ENCODE measurements around the gene FTCD.

FTCD gene

GRCh38 chr21:46119144-46119636 lies 36.2 kb downstream of the FTCD start:
- TF ChIP-seq CEBPB (IDR thresholded peaks at IDR 0.05) (no peak), MAX (IDR thresholded peaks at IDR 0.05) (no peak), ZBTB7A (IDR thresholded peaks at IDR 0.05; ENCODE audit: low read depth) (no peak), TEAD4 (IDR thresholded peaks at IDR 0.05) (no peak), CREB1 (IDR thresholded peaks at IDR 0.05; ENCODE audit: low read depth) (no peak), TCF12 (IDR thresholded peaks at IDR 0.05; ENCODE audit: low read depth) (no peak), RAD21 (IDR thresholded peaks at IDR 0.05; ENCODE audit: low read depth) (no peak), EGR1 (IDR thresholded peaks at IDR 0.05) (no peak), EP300 (IDR thresholded peaks at IDR 0.05; ENCODE audit: borderline replicate concordance) (no peak), NFIC (IDR thresholded peaks at IDR 0.05) (no peak)

DNA sequence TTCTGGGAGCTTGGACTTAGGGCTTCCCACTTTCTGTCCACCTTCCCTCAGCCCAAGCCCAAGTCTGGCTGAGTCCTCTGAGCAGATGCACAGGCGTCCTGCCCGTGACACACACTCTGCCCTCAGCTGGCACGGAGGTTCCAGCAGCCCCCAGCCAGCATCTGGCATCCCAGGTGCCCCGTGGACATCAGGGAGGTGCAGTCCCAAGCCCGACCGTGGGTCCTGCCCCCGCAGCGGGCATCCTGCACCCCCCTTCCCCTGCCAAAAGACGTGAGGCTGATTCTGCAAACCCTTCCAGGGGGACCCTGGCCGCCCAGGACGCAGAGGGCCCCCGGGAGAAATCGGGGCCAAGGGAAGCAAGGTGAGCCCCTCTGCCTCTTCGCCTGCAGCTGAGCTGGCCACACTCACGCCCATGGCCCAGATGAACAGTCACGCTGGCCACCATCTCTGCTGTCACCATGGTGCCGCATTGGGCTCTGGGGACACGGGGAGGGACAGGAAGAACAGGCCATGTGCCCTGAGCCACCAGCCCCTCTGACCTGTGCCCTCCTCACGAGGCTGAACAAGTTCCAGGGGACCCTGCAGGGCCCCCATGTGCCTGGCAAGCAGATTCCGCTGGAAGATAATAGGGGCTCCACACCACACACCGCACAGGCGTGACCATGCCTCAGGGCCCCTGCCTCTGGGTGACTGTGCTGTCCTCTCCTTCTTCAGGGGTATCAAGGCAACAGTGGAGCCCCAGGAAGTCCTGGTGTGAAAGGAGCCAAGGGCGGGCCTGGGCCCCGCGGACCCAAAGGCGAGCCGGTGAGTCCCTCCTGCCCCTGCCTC lies 36.8 kb downstream of the FTCD start:
- TF ChIP-seq MAX (IDR thresholded peaks at IDR 0.05) (no peak), NFIC (IDR thresholded peaks at IDR 0.05) (no peak), EP300 (IDR thresholded peaks at IDR 0.05; ENCODE audit: borderline replicate concordance) (no peak), ZBTB7A (IDR thresholded peaks at IDR 0.05; ENCODE audit: low read depth) (no peak)

DNA sequence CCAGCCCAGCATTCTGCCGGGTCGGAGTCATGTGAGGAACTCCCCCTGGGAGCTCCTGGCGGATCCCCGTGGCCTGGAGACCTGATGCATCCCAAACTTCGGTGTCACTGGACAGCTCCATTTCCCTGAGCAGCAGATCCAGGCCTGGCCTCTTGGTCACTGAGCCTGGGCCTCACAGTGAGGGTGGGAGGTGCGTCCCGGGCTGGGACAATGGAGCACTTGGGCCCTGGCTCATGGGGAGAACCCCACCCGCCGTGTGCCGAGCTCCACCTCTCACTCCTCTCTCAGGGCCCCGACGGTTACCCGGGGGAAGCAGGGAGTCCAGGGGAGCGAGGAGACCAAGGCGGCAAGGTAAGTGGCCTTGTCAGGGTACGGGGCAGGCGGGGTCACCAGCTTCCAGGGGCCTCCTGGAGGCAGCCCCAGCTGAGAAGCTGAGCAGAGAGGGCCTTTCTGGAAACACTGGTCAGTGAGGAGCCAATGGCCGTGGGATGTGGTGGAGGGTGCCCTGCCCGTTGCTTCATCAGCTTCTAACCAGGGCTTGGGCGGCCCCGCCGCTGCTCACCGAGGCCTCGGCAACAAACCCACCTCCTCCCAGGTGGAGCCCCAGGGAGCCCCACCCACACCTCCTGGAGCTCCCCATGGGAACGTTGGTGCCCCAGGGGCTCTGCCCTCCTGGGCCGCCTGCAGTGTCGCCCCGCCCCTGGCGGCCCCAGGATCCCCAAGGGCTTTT lies 37.6 kb downstream of the FTCD start:
- TF ChIP-seq YY1 (IDR thresholded peaks at IDR 0.05; ENCODE audit: low read depth), result no peak
- TF ChIP-seq TCF12 (IDR thresholded peaks at IDR 0.05; ENCODE audit: low read depth), result no peak
- TF ChIP-seq TEAD4 (IDR thresholded peaks at IDR 0.05), result no peak
- no peak for TF ChIP-seq CREB1 (IDR thresholded peaks at IDR 0.05; ENCODE audit: low read depth)
- TF ChIP-seq, protein P1, sequence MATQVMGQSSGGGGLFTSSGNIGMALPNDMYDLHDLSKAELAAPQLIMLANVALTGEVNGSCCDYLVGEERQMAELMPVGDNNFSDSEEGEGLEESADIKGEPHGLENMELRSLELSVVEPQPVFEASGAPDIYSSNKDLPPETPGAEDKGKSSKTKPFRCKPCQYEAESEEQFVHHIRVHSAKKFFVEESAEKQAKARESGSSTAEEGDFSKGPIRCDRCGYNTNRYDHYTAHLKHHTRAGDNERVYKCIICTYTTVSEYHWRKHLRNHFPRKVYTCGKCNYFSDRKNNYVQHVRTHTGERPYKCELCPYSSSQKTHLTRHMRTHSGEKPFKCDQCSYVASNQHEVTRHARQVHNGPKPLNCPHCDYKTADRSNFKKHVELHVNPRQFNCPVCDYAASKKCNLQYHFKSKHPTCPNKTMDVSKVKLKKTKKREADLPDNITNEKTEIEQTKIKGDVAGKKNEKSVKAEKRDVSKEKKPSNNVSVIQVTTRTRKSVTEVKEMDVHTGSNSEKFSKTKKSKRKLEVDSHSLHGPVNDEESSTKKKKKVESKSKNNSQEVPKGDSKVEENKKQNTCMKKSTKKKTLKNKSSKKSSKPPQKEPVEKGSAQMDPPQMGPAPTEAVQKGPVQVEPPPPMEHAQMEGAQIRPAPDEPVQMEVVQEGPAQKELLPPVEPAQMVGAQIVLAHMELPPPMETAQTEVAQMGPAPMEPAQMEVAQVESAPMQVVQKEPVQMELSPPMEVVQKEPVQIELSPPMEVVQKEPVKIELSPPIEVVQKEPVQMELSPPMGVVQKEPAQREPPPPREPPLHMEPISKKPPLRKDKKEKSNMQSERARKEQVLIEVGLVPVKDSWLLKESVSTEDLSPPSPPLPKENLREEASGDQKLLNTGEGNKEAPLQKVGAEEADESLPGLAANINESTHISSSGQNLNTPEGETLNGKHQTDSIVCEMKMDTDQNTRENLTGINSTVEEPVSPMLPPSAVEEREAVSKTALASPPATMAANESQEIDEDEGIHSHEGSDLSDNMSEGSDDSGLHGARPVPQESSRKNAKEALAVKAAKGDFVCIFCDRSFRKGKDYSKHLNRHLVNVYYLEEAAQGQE (IDR thresholded peaks at IDR 0.05; ENCODE audit: low read depth), result no peak
- no peak for TF ChIP-seq EGR1 (IDR thresholded peaks at IDR 0.05)

GRCh38 chr21:46116776-46117585 lies 38.4 kb downstream of the FTCD start:
- TF ChIP-seq YY1 (IDR thresholded peaks at IDR 0.05; ENCODE audit: low read depth), result no peak
- TF ChIP-seq, protein P2, sequence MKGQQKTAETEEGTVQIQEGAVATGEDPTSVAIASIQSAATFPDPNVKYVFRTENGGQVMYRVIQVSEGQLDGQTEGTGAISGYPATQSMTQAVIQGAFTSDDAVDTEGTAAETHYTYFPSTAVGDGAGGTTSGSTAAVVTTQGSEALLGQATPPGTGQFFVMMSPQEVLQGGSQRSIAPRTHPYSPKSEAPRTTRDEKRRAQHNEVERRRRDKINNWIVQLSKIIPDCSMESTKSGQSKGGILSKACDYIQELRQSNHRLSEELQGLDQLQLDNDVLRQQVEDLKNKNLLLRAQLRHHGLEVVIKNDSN (IDR thresholded peaks at IDR 0.05), result no peak
- no peak for TF ChIP-seq CREB1 (IDR thresholded peaks at IDR 0.05; ENCODE audit: low read depth)
- TF ChIP-seq FOXM1 (IDR thresholded peaks at IDR 0.05; ENCODE audit: borderline replicate concordance, low read depth), result no peak
- TF ChIP-seq, protein P1 (IDR thresholded peaks at IDR 0.05; ENCODE audit: low read depth), result no peak
- TF ChIP-seq EGR1 (IDR thresholded peaks at IDR 0.05), result no peak
- no peak for TF ChIP-seq ZBTB7A (IDR thresholded peaks at IDR 0.05; ENCODE audit: low read depth)
- TF ChIP-seq RAD21 (IDR thresholded peaks at IDR 0.05; ENCODE audit: low read depth), result no peak
- no peak for TF ChIP-seq CEBPB (IDR thresholded peaks at IDR 0.05)
- TF ChIP-seq EP300 (IDR thresholded peaks at IDR 0.05; ENCODE audit: borderline replicate concordance), result no peak
- no peak for TF ChIP-seq MAX (IDR thresholded peaks at IDR 0.05)
- TF ChIP-seq TEAD4 (IDR thresholded peaks at IDR 0.05), result no peak
- TF ChIP-seq TCF12 (IDR thresholded peaks at IDR 0.05; ENCODE audit: low read depth), result no peak
- no peak for TF ChIP-seq TAF1 (IDR thresholded peaks at IDR 0.05; ENCODE audit: low read depth)
- TF ChIP-seq NFIC (IDR thresholded peaks at IDR 0.05), result no peak

DNA sequence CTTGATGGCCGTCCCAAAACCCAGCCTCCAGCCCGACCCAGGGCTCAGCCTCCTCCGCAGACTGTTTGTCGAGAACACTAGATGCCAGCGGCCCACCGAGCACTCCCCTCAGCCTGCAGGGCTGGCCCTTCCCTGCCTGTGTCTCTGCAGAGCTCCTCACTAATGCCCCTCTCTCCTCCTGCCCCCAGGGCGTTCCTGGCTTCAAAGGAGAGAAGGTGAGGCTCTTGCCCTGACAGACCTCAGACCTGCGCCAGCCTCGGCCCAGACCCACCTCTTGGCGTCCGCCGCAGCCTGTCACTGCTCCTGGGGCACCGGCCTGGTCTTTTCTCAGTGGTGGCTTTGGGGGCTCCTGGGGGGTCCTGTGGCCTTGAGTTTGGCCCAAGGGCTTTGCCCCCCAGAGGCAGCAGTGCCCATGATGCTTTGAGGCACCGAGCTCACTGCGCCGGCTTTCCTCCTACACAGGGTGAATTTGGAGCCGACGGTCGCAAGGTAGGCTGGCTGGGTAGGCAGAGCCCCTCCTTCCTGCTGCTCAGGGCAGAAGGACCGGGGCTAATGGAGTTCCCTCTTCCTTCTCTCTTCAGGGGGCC lies 39.1 kb downstream of the FTCD start:
- TF ChIP-seq, protein P2 (IDR thresholded peaks at IDR 0.05), result no peak
- TF ChIP-seq TCF12 (IDR thresholded peaks at IDR 0.05; ENCODE audit: low read depth) (no peak), CEBPB (IDR thresholded peaks at IDR 0.05) (no peak), TEAD4 (IDR thresholded peaks at IDR 0.05) (no peak), NFIC (IDR thresholded peaks at IDR 0.05) (no peak), MAX (IDR thresholded peaks at IDR 0.05) (no peak)
